HAP-1 (cell line): ENCODE data around the gene TAS2R39.

Source experiments
- DNase-seq, 2 experiments: peaks; one replicate each; pipeline ENCODE4 v3.0.0-alpha.2; 2016 to 2020; ENCODE audit warnings: low spot score in 2 of 2
- H3K27me3 ChIP-seq: fragments of 250-450 bp; sonication (Bioruptor Pico); 2 replicates; pipeline ENCODE4 v1.5.1; 2020; ENCODE audit warnings: low read depth, mild to moderate bottlenecking, moderate library complexity
- H3K36me3 ChIP-seq: fragments of 250-450 bp; sonication (Bioruptor Pico); replicated peaks from 2 replicates; pipeline ENCODE4 v1.5.1; 2020; ENCODE audit warnings: mild to moderate bottlenecking
- H3K4me1 ChIP-seq: fragments of 250-450 bp; sonication (Bioruptor Pico); 2 replicates; pipeline ENCODE4 v1.5.1; 2020; ENCODE audit warnings: mild to moderate bottlenecking
- H3K4me3 ChIP-seq: fragments of 250-450 bp; sonication (Bioruptor Pico); 2 replicates; pipeline ENCODE4 v1.5.1; 2020; ENCODE audit warnings: mild to moderate bottlenecking, moderate library complexity
- H3K9me3 ChIP-seq: fragments of 250-450 bp; sonication (Bioruptor Pico); 2 replicates; pipeline ENCODE4 v1.5.1; 2020; ENCODE audit warnings: mild to moderate bottlenecking, moderate library complexity
- in situ Hi-C: fragments of 300-500 bp; cut with MboI; formaldehyde crosslinking; loops from 3 replicates; pipeline ENCODE4 v1.14.3; 2020; ENCODE audit warnings: low sequenced_read_pairs, inconsistent platforms, mixed read lengths

The TAS2R39 gene

GRCh38 chr7:143222782-143223181 lies 39.6 kb downstream of the TAS2R39 start:
- Histone ChIP-seq H3K36me3 (no peaks in the 10 kb centered on the region), H3K27me3 (peaks cover 16% of the 10 kb centered on the region), H3K9me3 (no peaks in the 10 kb centered on the region), H3K4me3 (no peak overlapping the region), H3K4me1 (no peaks in the 10 kb centered on the region)
- in situ Hi-C loops = loop anchor here (10.0 to 25.0 kb wide), 2 partner anchors 348 to 610 kb away; no protein-coding TSS in a partner anchor
- no peak for DNase-seq

DNA sequence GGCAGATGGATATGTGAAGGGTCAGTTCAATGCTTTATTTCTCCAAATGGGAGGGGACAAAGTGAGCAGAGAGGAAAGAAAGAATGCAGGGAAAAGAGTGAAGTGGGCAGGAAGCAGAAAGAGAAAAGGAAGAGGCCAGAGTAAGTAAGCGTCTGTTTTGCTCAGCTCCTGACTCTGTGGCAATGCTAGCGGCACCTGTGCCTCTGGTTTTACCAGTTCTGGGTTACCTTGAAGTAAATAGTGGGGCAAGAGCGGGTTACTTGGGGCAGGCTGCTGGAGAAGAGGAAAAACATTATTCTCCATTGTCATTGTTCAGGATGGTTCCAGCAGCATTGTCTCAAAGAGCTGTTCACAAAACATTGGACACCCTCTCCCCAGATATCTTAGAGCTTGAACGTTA lies 40.6 kb downstream of the TAS2R39 start:
- in situ Hi-C loops = loop anchor here (10.0 to 25.0 kb wide), 2 partner anchors 349 to 611 kb away; no protein-coding TSS in a partner anchor
- Histone ChIP-seq H3K27me3 (peaks cover 16% of the 10 kb centered on the region), H3K4me1 (no peaks in the 10 kb centered on the region), H3K9me3 (no peaks in the 10 kb centered on the region), H3K36me3 (no peaks in the 10 kb centered on the region), H3K4me3 (no peak overlapping the region)
- DNase-seq = no peak

DNA sequence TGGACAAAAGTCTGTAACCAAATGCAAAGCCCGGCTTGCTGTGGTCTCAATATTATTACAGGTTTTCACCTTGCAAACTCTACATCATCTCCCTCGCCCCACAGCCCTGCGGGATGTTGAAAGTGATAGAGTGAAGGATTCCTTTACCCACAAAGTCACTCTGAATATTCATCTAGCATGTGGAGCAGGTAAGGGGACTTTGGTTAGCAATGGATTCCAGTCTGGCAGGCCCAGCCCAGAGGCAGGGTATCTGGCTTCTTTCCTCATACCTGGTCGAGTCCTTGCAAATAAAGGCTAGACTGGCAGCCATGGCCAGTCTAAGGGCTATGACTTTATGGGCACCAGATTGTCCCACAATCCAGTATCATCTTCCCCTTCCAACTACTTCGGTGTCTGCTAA lies 41.8 kb downstream of the TAS2R39 start:
- in situ Hi-C loops = loop anchor here (10.0 kb wide), 1 partner anchor 350 kb away; no protein-coding TSS in a partner anchor
- H3K4me1 ChIP-seq = no peaks in the 10 kb centered on the region
- peaks cover 13% of the 10 kb centered on the region for H3K27me3 ChIP-seq
- H3K36me3 ChIP-seq = no peaks in the 10 kb centered on the region
- no peaks in the 10 kb centered on the region for H3K9me3 ChIP-seq
- DNase-seq = no peak
- no peak overlapping the region for H3K4me3 ChIP-seq

- H3K4me3 ChIP-seq = no peak overlapping the region
- in situ Hi-C loops = loop anchor here (10.0 kb wide), 1 partner anchor 353 kb away; no protein-coding TSS in a partner anchor
- no peaks in the 10 kb centered on the region for H3K4me1 ChIP-seq
- no peak for DNase-seq
- no peaks in the 10 kb centered on the region for H3K9me3 ChIP-seq
- no peaks in the 10 kb centered on the region for H3K36me3 ChIP-seq
- H3K27me3 ChIP-seq = peaks cover 5% of the 10 kb centered on the region
Observed at GRCh38 chr7:143227806-143228205, 44.6 kb downstream of the TAS2R39 start.

- H3K4me1 ChIP-seq = no peaks in the 10 kb centered on the region
- no peaks in the 10 kb centered on the region for H3K36me3 ChIP-seq
- H3K4me3 ChIP-seq = no peak overlapping the region
- H3K9me3 ChIP-seq = no peaks in the 10 kb centered on the region
- H3K27me3 ChIP-seq = peaks cover 3% of the 10 kb centered on the region; the same call in 1 of the 2 replicates
- in situ Hi-C loops = loop anchor here (10.0 kb wide), 1 partner anchor 354 kb away; no protein-coding TSS in a partner anchor
- DNase-seq = no peak
Observed at GRCh38 chr7:143229054-143229790, 46.0 kb downstream of the TAS2R39 start.

- Histone ChIP-seq H3K4me1 (no peaks in the 10 kb centered on the region), H3K4me3 (no peak overlapping the region), H3K27me3 (no peaks in the 10 kb centered on the region), H3K9me3 (no peaks in the 10 kb centered on the region), H3K36me3 (no peaks in the 10 kb centered on the region)
- DNase-seq = no peak
- in situ Hi-C loops = no loop called here
Observed at GRCh38 chr7:143230602-143231457, 47.6 kb downstream of the TAS2R39 start.
